ENCODE measurements around the gene MAP3K3. TPM values are rescaled to one million over a fixed set of nuclear protein-coding genes. Genes with fewer than 3 reads are reported as not detected.
A peak's percentile ranks its signal among the peaks of the same experiment; 100 is the strongest.

MAP3K3 gene
- total RNA-seq, 4 donors from 2014 or later = 31.6 to 55.1 (median 44.3) TPM

- peak in 1 of 2 donors; percentile 61 for DNase-seq (ENCODE audit: low spot score in 2 of 2)
- no peaks in the 10 kb centered on the region for H3K27me3 ChIP-seq
- 85% methylated on average over 6 of the region's 7 CpGs for WGBS
- no peak for TF ChIP-seq EP300 (IDR thresholded peaks at IDR 0.05)
- TF ChIP-seq, protein P1, sequence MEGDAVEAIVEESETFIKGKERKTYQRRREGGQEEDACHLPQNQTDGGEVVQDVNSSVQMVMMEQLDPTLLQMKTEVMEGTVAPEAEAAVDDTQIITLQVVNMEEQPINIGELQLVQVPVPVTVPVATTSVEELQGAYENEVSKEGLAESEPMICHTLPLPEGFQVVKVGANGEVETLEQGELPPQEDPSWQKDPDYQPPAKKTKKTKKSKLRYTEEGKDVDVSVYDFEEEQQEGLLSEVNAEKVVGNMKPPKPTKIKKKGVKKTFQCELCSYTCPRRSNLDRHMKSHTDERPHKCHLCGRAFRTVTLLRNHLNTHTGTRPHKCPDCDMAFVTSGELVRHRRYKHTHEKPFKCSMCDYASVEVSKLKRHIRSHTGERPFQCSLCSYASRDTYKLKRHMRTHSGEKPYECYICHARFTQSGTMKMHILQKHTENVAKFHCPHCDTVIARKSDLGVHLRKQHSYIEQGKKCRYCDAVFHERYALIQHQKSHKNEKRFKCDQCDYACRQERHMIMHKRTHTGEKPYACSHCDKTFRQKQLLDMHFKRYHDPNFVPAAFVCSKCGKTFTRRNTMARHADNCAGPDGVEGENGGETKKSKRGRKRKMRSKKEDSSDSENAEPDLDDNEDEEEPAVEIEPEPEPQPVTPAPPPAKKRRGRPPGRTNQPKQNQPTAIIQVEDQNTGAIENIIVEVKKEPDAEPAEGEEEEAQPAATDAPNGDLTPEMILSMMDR (IDR thresholded peaks at IDR 0.05) = no peak
- H3K9me3 ChIP-seq = no peaks in the 10 kb centered on the region
- no peak overlapping the region for H3K27ac ChIP-seq
- peaks cover 1% of the 10 kb centered on the region for H3K4me1 ChIP-seq
- no peak overlapping the region for H3K4me3 ChIP-seq
- peaks cover 78% of the 10 kb centered on the region for H3K36me3 ChIP-seq
These were observed 84.3 kb downstream of the MAP3K3 start for GRCh38 chr17:63706336-63707082.

GRCh38 chr17:63707151-63707550, 84.9 kb downstream of the MAP3K3 start:
- 74% methylated on average over 5 of the region's 11 CpGs for WGBS
- H3K27ac ChIP-seq = no peak overlapping the region
- no peaks in the 10 kb centered on the region for H3K9me3 ChIP-seq
- peak in 1 of 2 donors; percentile 59 for DNase-seq (ENCODE audit: low spot score in 2 of 2)
- peaks cover 84% of the 10 kb centered on the region for H3K36me3 ChIP-seq
- H3K4me3 ChIP-seq = no peak overlapping the region
- no peaks in the 10 kb centered on the region for H3K27me3 ChIP-seq
- TF ChIP-seq, protein P1 (IDR thresholded peaks at IDR 0.05) = no peak
- no peak for TF ChIP-seq POLR2A (IDR thresholded peaks at IDR 0.05)
- TF ChIP-seq EP300 (IDR thresholded peaks at IDR 0.05) = no peak
- no peak for TF ChIP-seq POLR2AphosphoS5 (IDR thresholded peaks at IDR 0.05)
- H3K4me1 ChIP-seq = no peaks in the 10 kb centered on the region

DNA sequence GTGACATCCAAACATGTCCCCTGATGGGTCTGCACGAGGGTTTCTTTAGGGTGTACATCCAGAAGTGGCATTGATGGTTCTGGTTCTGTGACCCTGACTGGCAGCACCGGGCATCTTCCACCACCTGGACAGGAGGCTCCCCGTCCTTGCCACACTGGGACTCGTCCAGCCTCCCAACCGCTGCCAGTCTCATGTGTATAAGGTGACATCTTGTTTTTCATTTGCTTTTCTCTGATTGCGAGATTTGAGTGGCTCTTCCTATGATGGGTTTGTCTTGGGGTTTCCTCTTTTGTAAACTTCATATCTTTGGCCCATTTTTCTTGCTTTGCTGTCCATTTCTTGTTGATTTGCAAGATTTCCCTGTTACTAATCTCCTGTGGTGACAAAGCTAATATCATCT, 86.9 kb downstream of the MAP3K3 start:
- no peak for DNase-seq (ENCODE audit: low spot score in 2 of 2)
- peaks cover 89% of the 10 kb centered on the region for H3K36me3 ChIP-seq
- H3K27ac ChIP-seq = no peak overlapping the region
- H3K4me3 ChIP-seq = no peak overlapping the region
- WGBS = 85% methylated on average over 6 of the region's 6 CpGs
- H3K9me3 ChIP-seq = no peaks in the 10 kb centered on the region
- no peaks in the 10 kb centered on the region for H3K4me1 ChIP-seq
- H3K27me3 ChIP-seq = no peaks in the 10 kb centered on the region
- TF ChIP-seq, protein P1 (IDR thresholded peaks at IDR 0.05) = no peak
- TF ChIP-seq POLR2A (IDR thresholded peaks at IDR 0.05) (no peak), POLR2AphosphoS5 (IDR thresholded peaks at IDR 0.05) (no peak), EP300 (IDR thresholded peaks at IDR 0.05) (no peak)

DNA sequence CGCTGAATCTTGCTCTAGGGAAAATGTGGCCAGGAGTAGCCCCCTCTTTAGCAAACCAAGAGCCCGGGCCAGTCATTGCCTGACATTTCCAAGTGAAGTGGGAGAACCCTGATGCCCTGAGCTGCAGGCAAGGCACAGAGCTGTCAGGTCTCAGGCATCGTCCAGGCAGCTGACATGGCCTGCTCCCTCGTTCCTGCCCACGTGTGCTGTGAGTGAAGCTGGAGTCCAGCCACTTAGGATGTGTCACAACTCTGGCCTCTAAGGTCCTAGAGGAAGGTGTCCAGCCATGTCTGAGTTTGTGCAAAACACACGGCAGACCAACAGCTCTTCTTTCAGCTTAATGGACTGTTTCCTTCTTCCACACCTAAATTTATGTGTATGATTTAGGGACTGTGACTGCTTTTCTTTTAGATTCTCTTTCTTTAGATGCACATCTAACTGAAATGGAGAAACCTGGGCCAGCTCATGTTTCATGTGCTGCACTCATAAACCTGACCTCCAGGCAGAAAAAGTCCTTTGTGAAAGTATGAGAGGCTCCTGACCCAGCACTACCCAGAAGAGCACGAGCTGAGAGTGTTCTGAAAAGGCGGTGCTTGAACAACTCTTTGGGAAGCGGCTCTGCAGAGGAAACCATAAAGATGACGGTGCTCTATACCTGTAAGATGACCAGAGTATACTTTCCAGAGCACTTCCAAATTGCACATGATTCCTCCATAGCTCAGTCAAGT, 92.5 kb downstream of the MAP3K3 start:
- no peaks in the 10 kb centered on the region for H3K27me3 ChIP-seq
- TF ChIP-seq, protein P1 (IDR thresholded peaks at IDR 0.05) = no peak
- TF ChIP-seq POLR2A (IDR thresholded peaks at IDR 0.05) = no peak
- no peak for TF ChIP-seq EP300 (IDR thresholded peaks at IDR 0.05)
- TF ChIP-seq POLR2AphosphoS5 (IDR thresholded peaks at IDR 0.05) = no peak
- H3K4me3 ChIP-seq = no peak overlapping the region
- no peak overlapping the region for H3K27ac ChIP-seq
- 78% methylated on average over 10 of the region's 10 CpGs for WGBS
- DNase-seq (ENCODE audit: low spot score in 2 of 2) = peak in 1 of 2 donors; percentile 27
- H3K4me1 ChIP-seq = no peaks in the 10 kb centered on the region
- H3K9me3 ChIP-seq = no peaks in the 10 kb centered on the region
- peaks cover 55% of the 10 kb centered on the region for H3K36me3 ChIP-seq

DNA sequence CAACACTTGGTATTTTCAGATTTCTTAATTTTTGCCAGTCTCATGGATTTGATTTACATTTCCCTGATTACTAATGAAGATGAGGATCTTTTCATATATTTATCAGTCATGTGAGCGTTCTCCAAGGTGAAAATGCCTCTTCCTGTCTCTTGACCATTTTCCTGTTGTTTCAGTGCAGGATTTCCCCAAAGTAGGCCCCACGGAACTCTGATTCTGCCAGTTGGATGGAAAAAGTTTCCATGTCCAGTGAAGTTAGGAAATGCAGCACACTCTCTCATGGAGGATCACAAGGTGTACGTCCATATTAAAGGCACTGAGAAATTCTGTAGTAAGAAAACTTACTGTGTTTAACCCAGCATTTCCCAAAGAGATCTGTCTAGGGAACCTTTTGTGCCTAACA, 94.2 kb downstream of the MAP3K3 start:
- no peaks in the 10 kb centered on the region for H3K27me3 ChIP-seq
- no peak for TF ChIP-seq POLR2A (IDR thresholded peaks at IDR 0.05)
- no peak overlapping the region for H3K27ac ChIP-seq
- H3K4me1 ChIP-seq = no peaks in the 10 kb centered on the region
- peaks cover 40% of the 10 kb centered on the region for H3K36me3 ChIP-seq
- H3K4me3 ChIP-seq = no peak overlapping the region
- WGBS = 83% methylated on average over 3 of the region's 3 CpGs
- H3K9me3 ChIP-seq = no peaks in the 10 kb centered on the region
- DNase-seq (ENCODE audit: low spot score in 2 of 2) = no peak

All from suprapubic skin (tissue), 4 donors.